Measurements from ENCODE around the gene FRMD1. TPM values are rescaled to one million over a fixed set of nuclear protein-coding genes. Genes with fewer than 3 reads are reported as not detected.

FRMD1 gene
- total RNA-seq (1 to 10 TPM in 1 of 10 donors, under 1 TPM in 5, not detected in 4; 0.15 to 1.3 (median 0.24) TPM), polyA plus RNA-seq (under 1 TPM; 0.12 to 0.22 TPM)
- long read RNA-seq, donor 1, result 0 reads
- long read RNA-seq, donor 2, result 0 reads
- long read RNA-seq, donor 3, partial matches to known transcripts, result 1 of 1 reads
- long read RNA-seq, donor 3, other reads (novel, unspliced or antisense), result 0 of 1 reads

GRCh38 chr6:168078943-168079405 lies at the start of gene FRMD1:
Gene FRMD1, minus strand, starts transcription at chr6:168079212. Its CDS starts 118 bp downstream, at chr6:168079094.
- Histone ChIP-seq H3K9me3 (no peaks in the 10 kb centered on the region), H3K36me3 (no peaks in the 10 kb centered on the region), H3K27ac (no peak within 1 kb of the TSS), H3K4me1 (peaks cover 0 to 12% (median 6%) of the 10 kb centered on the region in 9 donors), H3K4me3 (no peak within 1 kb of the TSS), H3K27me3 (no peaks in the 10 kb centered on the region)
- ATAC-seq (peak in 7 of 8 donors; percentile 21 to 70 (median 50)), DNase-seq (no peak)
- TF ChIP-seq, protein P1, sequence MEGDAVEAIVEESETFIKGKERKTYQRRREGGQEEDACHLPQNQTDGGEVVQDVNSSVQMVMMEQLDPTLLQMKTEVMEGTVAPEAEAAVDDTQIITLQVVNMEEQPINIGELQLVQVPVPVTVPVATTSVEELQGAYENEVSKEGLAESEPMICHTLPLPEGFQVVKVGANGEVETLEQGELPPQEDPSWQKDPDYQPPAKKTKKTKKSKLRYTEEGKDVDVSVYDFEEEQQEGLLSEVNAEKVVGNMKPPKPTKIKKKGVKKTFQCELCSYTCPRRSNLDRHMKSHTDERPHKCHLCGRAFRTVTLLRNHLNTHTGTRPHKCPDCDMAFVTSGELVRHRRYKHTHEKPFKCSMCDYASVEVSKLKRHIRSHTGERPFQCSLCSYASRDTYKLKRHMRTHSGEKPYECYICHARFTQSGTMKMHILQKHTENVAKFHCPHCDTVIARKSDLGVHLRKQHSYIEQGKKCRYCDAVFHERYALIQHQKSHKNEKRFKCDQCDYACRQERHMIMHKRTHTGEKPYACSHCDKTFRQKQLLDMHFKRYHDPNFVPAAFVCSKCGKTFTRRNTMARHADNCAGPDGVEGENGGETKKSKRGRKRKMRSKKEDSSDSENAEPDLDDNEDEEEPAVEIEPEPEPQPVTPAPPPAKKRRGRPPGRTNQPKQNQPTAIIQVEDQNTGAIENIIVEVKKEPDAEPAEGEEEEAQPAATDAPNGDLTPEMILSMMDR (IDR thresholded peaks at IDR 0.05), result no peak
- WGBS, 2 donors, result 80 to 84% methylated on average over 21 of the region's 21 CpGs
- intact Hi-C loops (cut with DNase I), result no loop called here

DNA sequence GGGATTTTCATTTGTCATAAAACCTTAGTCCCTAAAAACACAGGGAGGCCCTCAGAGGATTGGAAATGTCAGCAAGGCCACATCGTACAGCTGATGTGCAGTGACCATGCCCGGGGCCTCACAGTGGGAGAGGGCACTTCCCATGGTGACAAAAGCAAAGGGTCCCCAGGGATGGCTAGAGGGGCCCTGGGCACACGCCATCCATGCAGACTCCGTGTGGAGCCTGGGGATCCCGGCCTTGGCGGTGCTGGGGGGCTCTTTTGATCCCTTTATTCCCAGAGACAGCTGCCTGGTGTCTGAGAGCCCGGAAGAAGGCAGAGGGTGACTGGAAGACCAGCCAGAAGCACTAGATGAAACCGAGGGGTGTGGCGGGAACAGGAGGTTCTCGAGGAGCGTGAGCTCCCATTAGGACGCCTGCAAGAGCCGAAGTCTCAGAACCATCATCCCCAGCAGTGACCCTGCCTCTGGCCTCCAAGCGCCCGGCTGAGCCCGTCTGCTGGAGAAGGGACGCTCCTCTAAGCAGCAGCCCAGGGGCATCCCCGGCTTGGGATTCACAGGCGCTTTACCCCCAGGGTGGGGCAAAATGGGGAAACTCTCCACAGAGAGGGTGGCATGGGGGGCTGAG lies 49.1 kb upstream of the FRMD1 start:
- Histone ChIP-seq H3K36me3 (no peaks in the 10 kb centered on the region), H3K27me3 (no peaks in the 10 kb centered on the region), H3K27ac (no peak overlapping the region), H3K4me1 (peaks cover 0 to 16% (median 11%) of the 10 kb centered on the region in 9 donors), H3K4me3 (no peak overlapping the region), H3K9me3 (no peaks in the 10 kb centered on the region)
- intact Hi-C loops (cut with DNase I), result loop anchor here in 3 of 10 donors (5.0 to 10.0 kb wide), 3 partner anchors 63 to 213 kb away; no protein-coding TSS in a partner anchor
- TF ChIP-seq, protein P1 (IDR thresholded peaks at IDR 0.05), result no peak
- DNase-seq (no peak), ATAC-seq (no peak)
- 96 to 97% methylated on average over 19 of the region's 19 CpGs for WGBS, 2 donors

GRCh38 chr6:168127384-168127868 lies 48.4 kb upstream of the FRMD1 start:
- Histone ChIP-seq H3K27me3 (no peaks in the 10 kb centered on the region), H3K4me3 (no peak overlapping the region), H3K9me3 (no peaks in the 10 kb centered on the region), H3K36me3 (no peaks in the 10 kb centered on the region), H3K27ac (no peak overlapping the region), H3K4me1 (peaks cover 0 to 9% (median 5%) of the 10 kb centered on the region in 9 donors)
- TF ChIP-seq, protein P1 (IDR thresholded peaks at IDR 0.05), result no peak
- peak in 5 of 8 donors; percentile 25 to 66 (median 55) for ATAC-seq
- WGBS, 2 donors, result 65 to 75% methylated on average over 10 of the region's 10 CpGs
- DNase-seq, result no peak
- intact Hi-C loops (cut with DNase I), result loop anchor here in 3 of 10 donors (5.0 to 10.0 kb wide), 3 partner anchors 63 to 213 kb away; no protein-coding TSS in a partner anchor

DNA sequence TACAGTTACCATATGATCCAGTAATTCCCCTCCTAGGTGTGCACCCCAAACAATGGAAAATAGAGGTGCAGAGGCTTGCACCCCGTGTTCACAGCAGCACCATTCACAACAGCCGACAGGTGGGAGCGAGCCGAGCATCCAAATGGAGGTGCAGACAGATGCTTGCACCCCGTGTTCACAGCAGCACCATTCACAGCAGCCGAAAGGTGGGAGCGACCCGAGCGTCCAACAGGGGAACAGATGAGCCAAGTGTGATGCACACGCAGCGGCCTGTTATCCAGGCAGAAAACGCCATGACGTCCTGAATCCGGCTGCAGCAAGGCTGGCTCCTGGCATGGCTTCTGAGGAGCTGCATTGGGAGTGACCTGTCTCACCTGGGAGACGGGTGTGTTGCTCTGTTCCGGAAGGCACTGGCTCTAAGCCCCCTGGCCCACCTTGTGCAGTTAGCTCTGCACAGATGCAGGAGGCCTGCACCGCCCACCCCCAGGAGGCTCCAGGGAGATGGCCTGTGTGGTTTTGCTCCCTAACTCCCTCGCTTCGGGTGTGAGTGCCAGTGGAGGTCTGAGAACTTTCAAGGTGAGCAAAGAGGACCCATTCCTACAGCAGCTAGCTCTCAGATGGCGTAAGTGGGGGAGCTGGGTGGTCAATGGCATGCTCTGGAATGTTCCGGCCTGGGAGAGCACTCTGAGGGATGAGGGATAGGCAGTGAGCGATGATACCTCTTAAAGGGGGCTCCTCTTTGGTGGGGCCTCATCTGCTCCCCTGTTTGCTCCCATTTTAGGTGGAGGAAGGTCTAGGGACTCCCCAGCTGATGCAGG lies 47.8 kb upstream of the FRMD1 start:
- Histone ChIP-seq H3K9me3 (no peaks in the 10 kb centered on the region), H3K27ac (no peak overlapping the region), H3K27me3 (no peaks in the 10 kb centered on the region), H3K36me3 (no peaks in the 10 kb centered on the region), H3K4me3 (no peak overlapping the region), H3K4me1 (peaks cover 0 to 3% (median 0%) of the 10 kb centered on the region in 9 donors)
- WGBS, 2 donors, result 95 to 97% methylated on average over 22 of the region's 22 CpGs
- no peak for ATAC-seq
- DNase-seq, result no peak
- intact Hi-C loops (cut with DNase I), result loop anchor here in 3 of 10 donors (5.0 to 10.0 kb wide), 3 partner anchors 62 to 212 kb away; no protein-coding TSS in a partner anchor
- TF ChIP-seq, protein P1 (IDR thresholded peaks at IDR 0.05), result no peak

Measured in heart right ventricle (tissue), 16 donors.